ENCODE results near the gene SLC9A8.
"Not testable (repeated sequence)": the region's sequence is repeated elsewhere in the genome, so short reads cannot be mapped to it uniquely, and the experiment has no call there.

SLC9A8 gene

DNA sequence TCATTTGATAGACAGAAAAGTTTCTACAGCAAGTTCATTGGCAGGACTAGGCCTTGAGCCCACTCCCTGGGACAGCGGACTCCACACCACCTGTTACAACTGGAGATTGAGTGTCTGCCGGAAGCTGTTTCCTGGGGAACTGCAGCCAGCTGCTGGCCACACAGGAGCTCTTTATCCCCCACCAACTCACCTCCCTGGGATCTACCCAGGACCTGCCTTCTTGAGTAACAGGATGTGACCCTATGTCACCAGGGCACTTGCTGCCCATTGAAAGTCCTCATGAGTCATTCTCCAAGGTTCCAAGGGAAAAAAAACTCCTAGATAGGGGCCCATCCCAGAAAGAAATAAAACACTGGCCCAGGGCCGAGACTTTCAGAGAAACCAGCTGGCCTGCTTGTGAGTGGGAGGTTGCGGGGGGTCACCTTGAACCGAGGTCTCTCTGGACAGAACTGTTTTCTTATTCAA is 37.4 kb upstream of the SLC9A8 start:
- DNase-seq (ENCODE audit: low spot score) (no peak), ATAC-seq (ENCODE audit: low read depth) (peak; percentile 31)
- Histone ChIP-seq H3K27ac (ENCODE audit: poor library complexity, severe bottlenecking) (peak overlapping the region; percentile 34), H3K36me3 (ENCODE audit: low read depth) (no peaks in the 10 kb centered on the region), H3K4me1 (ENCODE audit: insufficient read depth, poor library complexity, severe bottlenecking) (peaks cover 36% of the 10 kb centered on the region), H3K9me3 (ENCODE audit: severe bottlenecking) (no peaks in the 10 kb centered on the region), H3K27me3 (ENCODE audit: insufficient read depth, poor library complexity, severe bottlenecking) (no peaks in the 10 kb centered on the region), H3K4me3 (ENCODE audit: severe bottlenecking) (no peak overlapping the region)
- TF ChIP-seq, protein P1, sequence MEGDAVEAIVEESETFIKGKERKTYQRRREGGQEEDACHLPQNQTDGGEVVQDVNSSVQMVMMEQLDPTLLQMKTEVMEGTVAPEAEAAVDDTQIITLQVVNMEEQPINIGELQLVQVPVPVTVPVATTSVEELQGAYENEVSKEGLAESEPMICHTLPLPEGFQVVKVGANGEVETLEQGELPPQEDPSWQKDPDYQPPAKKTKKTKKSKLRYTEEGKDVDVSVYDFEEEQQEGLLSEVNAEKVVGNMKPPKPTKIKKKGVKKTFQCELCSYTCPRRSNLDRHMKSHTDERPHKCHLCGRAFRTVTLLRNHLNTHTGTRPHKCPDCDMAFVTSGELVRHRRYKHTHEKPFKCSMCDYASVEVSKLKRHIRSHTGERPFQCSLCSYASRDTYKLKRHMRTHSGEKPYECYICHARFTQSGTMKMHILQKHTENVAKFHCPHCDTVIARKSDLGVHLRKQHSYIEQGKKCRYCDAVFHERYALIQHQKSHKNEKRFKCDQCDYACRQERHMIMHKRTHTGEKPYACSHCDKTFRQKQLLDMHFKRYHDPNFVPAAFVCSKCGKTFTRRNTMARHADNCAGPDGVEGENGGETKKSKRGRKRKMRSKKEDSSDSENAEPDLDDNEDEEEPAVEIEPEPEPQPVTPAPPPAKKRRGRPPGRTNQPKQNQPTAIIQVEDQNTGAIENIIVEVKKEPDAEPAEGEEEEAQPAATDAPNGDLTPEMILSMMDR (IDR thresholded peaks at IDR 0.05; ENCODE audit: poor library complexity, severe bottlenecking) = no peak

DNA sequence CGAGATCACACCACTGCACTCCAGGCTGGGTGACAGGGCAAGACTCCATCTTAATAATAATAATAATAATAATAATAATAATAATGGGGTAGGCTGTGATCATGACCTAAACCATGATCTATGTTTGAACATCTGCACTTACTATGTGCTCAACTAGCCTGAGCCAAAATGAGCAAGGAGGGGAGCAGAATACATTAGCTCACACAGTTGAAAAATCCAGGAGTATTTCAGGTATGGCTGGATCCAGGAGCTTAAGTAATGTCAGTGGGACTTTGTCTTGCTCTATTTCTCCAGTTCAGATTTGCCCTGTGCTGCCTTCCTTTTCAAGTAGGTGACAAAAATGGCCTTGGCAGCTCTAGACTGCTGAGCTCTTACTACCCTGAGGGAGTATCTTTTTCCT is 32.7 kb upstream of the SLC9A8 start:
- Histone ChIP-seq H3K4me1 (ENCODE audit: insufficient read depth, poor library complexity, severe bottlenecking) (peaks cover 17% of the 10 kb centered on the region), H3K27ac (ENCODE audit: poor library complexity, severe bottlenecking) (no peak overlapping the region), H3K9me3 (ENCODE audit: severe bottlenecking) (no peaks in the 10 kb centered on the region), H3K4me3 (ENCODE audit: severe bottlenecking) (no peak overlapping the region), H3K27me3 (ENCODE audit: insufficient read depth, poor library complexity, severe bottlenecking) (no peaks in the 10 kb centered on the region), H3K36me3 (ENCODE audit: low read depth) (no peaks in the 10 kb centered on the region)
- ATAC-seq (ENCODE audit: low read depth) (no peak), DNase-seq (ENCODE audit: low spot score) (no peak)
- TF ChIP-seq, protein P1 (IDR thresholded peaks at IDR 0.05; ENCODE audit: poor library complexity, severe bottlenecking) = no peak

DNA sequence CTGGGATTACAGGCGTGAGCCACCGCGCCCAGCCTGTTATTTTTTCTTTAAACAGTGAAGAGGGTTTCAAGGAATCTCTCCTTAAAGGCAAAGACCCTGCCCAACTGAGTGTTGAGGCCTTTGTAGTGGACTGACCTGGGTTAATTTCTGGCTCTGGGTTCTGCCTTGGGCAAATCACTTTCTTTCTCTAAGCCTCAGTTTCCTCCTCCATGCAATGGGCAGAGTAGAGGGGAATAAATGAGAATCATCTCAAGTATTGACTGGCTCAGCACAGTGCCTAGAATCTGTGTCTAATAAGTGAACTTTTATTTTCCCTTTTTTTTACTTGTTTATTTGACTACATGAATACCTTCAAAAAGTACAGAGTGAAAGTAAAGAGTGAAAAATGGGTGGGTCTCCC is 31.0 kb upstream of the SLC9A8 start:
- TF ChIP-seq, protein P1 (IDR thresholded peaks at IDR 0.05; ENCODE audit: poor library complexity, severe bottlenecking) = no peak
- Histone ChIP-seq H3K27me3 (ENCODE audit: insufficient read depth, poor library complexity, severe bottlenecking) (no peaks in the 10 kb centered on the region), H3K27ac (ENCODE audit: poor library complexity, severe bottlenecking) (no peak overlapping the region), H3K36me3 (ENCODE audit: low read depth) (no peaks in the 10 kb centered on the region), H3K4me3 (ENCODE audit: severe bottlenecking) (no peak overlapping the region), H3K9me3 (ENCODE audit: severe bottlenecking) (no peaks in the 10 kb centered on the region), H3K4me1 (ENCODE audit: insufficient read depth, poor library complexity, severe bottlenecking) (peaks cover 1% of the 10 kb centered on the region)
- no peak for DNase-seq (ENCODE audit: low spot score)
- no peak for ATAC-seq (ENCODE audit: low read depth)

DNA sequence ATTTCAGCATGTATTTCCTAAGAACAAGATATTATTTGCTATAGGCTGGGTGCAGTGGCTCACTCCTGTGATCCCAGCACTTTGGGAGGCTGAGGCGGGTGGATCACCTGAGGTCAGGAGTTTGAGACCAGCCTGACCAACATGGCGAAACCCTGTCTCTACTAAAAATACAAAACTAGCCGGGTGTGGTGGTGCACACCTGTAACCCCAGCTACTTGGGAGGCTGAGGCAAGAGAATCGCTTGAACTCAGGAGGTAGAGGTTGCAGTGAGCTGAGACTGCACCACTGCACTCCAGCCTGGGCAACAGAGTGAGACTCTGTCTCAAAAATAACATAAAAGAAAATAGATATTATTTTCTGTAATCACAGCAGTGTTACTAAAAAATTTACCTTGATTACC is 30.2 kb upstream of the SLC9A8 start:
- H3K27ac ChIP-seq (ENCODE audit: poor library complexity, severe bottlenecking); H3K4me3 ChIP-seq (ENCODE audit: severe bottlenecking); ATAC-seq (ENCODE audit: low read depth); H3K9me3 ChIP-seq (ENCODE audit: severe bottlenecking); H3K36me3 ChIP-seq (ENCODE audit: low read depth); H3K27me3 ChIP-seq (ENCODE audit: insufficient read depth, poor library complexity, severe bottlenecking); DNase-seq (ENCODE audit: low spot score); H3K4me1 ChIP-seq (ENCODE audit: insufficient read depth, poor library complexity, severe bottlenecking): not testable (repeated sequence)

DNA sequence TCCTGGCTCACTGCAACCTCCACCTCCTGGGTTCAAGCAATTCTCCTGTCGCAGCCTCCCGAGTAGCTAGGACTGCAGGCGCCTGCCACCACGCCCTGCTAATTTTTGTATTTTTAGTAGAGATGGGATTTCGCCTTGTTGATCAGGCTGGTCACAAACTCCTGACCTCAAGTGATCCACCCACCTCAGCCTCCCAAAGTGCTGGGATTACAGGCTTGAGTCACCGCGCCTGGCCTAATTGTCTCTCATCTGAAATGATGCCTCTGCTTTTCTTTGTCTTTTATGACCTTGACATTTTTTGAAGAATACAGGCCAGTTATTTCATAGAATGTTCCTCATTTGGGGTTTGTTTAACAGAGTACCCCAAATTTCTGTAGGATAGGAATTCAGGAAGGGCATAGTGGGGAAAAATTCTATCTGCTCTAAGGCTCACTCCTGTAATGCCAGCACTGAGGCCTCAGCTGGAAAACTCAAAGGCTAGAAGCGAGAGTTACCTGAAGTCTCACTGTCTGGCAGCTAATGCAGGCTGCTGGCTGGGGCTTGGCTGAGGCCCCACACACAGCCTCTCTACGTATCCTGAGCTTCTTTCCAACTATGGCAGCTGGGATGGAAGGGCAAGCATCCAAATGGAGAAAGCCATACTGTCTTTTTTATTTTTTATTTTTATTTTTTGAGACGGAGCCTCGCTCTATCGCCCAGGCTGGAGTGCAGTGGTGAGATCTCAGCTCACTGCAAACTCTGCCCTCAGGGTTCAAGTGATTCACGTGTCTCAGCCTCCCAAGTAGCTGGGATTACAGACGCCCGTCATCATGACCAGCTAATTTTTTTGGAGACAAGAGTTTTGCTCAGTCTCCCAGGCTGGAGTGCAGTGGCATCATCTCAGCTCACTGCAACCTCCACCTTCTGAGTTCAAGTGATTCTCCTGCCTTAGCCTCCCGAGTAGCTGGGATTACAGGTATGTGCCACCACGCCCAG is 29.3 kb upstream of the SLC9A8 start:
- not testable (repeated sequence) for H3K4me1 ChIP-seq (ENCODE audit: insufficient read depth, poor library complexity, severe bottlenecking); DNase-seq (ENCODE audit: low spot score); H3K9me3 ChIP-seq (ENCODE audit: severe bottlenecking); H3K36me3 ChIP-seq (ENCODE audit: low read depth); H3K4me3 ChIP-seq (ENCODE audit: severe bottlenecking); H3K27ac ChIP-seq (ENCODE audit: poor library complexity, severe bottlenecking); ATAC-seq (ENCODE audit: low read depth); H3K27me3 ChIP-seq (ENCODE audit: insufficient read depth, poor library complexity, severe bottlenecking)

DNA sequence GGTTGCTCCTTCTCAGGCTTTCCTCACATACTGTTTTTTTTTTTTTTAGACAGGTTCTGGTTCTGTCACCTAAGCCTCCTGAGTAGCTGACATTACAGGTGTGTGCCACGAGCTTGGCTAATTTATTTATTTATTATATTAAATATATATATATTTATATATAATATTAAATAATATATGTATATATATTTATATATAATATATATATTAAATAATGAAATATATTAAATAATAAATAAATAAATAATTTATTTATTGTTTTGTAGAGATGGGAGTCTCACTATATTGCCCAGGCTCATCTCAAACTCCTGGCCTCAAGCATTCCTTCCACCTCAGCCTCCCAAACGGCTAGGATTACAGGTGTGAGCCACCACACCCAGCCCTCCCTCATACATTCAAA is 28.3 kb upstream of the SLC9A8 start:
- H3K27ac ChIP-seq (ENCODE audit: poor library complexity, severe bottlenecking) = no peak overlapping the region
- no peaks in the 10 kb centered on the region for H3K36me3 ChIP-seq (ENCODE audit: low read depth)
- DNase-seq (ENCODE audit: low spot score) (no peak), ATAC-seq (ENCODE audit: low read depth) (no peak)
- H3K9me3 ChIP-seq (ENCODE audit: severe bottlenecking) = no peaks in the 10 kb centered on the region
- no peaks in the 10 kb centered on the region for H3K4me1 ChIP-seq (ENCODE audit: insufficient read depth, poor library complexity, severe bottlenecking)
- H3K4me3 ChIP-seq (ENCODE audit: severe bottlenecking) = no peak overlapping the region
- TF ChIP-seq, protein P1 (IDR thresholded peaks at IDR 0.05; ENCODE audit: poor library complexity, severe bottlenecking) = no peak
- H3K27me3 ChIP-seq (ENCODE audit: insufficient read depth, poor library complexity, severe bottlenecking) = no peaks in the 10 kb centered on the region

Measured in RWPE2 (cell line).